HCT116 (cell line): Measurements from ENCODE around the gene SFXN5.

ENCODE experiments used
- CEBPB ChIP-seq: IDR thresholded peaks from 2 replicates; pipeline ENCODE4 v1.6.1; 2012; ENCODE audit warnings: low read depth
- EZH2 ChIP-seq: fragments of 200-600 bp; sonication (generic); IDR thresholded peaks from 2 replicates; pipeline ENCODE4 v1.6.1; 2017; ENCODE audit warnings: antibody characterized with exemption, mixed run types
- EZH2phosphoT487 ChIP-seq: fragments of 200-600 bp; IDR thresholded peaks from 2 replicates; pipeline ENCODE4 v1.6.1; 2018; ENCODE audit warnings: antibody characterized with exemption, borderline replicate concordance
- FOSL1 ChIP-seq: IDR thresholded peaks from 2 replicates; pipeline ENCODE4 v1.6.1; 2012; ENCODE audit warnings: low read depth
- POLR2A ChIP-seq: IDR thresholded peaks from 2 replicates; pipeline ENCODE4 v1.7.0; 2011; ENCODE audit warnings: borderline replicate concordance; ENCODE audit not compliant: insufficient read depth, insufficient read length; ENCODE audit errors: extremely low read depth
- POLR2AphosphoS5 ChIP-seq: IDR thresholded peaks from 2 replicates; pipeline ENCODE4 v1.6.1; 2011; ENCODE audit warnings: mild to moderate bottlenecking, low read depth, low read length, moderate library complexity
- RAD21 ChIP-seq: IDR thresholded peaks from 2 replicates; pipeline ENCODE4 v1.6.1; 2012; ENCODE audit warnings: low read depth, mild to moderate bottlenecking
- SIN3A ChIP-seq: IDR thresholded peaks from 2 replicates; pipeline ENCODE4 v1.6.1; 2012; ENCODE audit warnings: low read depth
- YY1 ChIP-seq: IDR thresholded peaks from 2 replicates; pipeline ENCODE4 v1.6.1; 2011; ENCODE audit warnings: low read length, low read depth, moderate library complexity, mild to moderate bottlenecking; ENCODE audit not compliant: insufficient replicate concordance; ENCODE audit errors: extremely low read depth
- TF ChIP-seq, protein P1 (sequence below), 3 experiments: fragments of 200-600 bp in 1 of 3; sonication (generic) in 1 of 3; IDR thresholded peaks in 2 of 3; conservative IDR thresholded peaks in 1 of 3; 2 replicates each; pipeline ENCODE4 v1.5.1; 2012 to 2017; ENCODE audit warnings: low read depth in 2 of 3, low read length in 2 of 3, antibody characterized with exemption in 1 of 3, borderline replicate concordance in 1 of 3, control low read depth in 1 of 3, mild to moderate bottlenecking in 1 of 3, mixed read lengths in 1 of 3, mixed run types in 1 of 3, moderate library complexity in 1 of 3; ENCODE audit not compliant: insufficient read depth in 1 of 3
- TF ChIP-seq, protein P2 (sequence below): IDR thresholded peaks from 2 replicates; pipeline ENCODE4 v1.6.1; 2012
- TF ChIP-seq, protein P3 (sequence below): IDR thresholded peaks from 2 replicates; pipeline ENCODE4 v1.6.1; 2011; ENCODE audit warnings: mild to moderate bottlenecking, low read length, moderate library complexity; ENCODE audit not compliant: insufficient replicate concordance; ENCODE audit errors: extremely low read depth
- TF ChIP-seq, protein P4 (sequence below): IDR thresholded peaks from 2 replicates; pipeline ENCODE4 v1.6.1; 2012; ENCODE audit warnings: low read depth

DNA sequence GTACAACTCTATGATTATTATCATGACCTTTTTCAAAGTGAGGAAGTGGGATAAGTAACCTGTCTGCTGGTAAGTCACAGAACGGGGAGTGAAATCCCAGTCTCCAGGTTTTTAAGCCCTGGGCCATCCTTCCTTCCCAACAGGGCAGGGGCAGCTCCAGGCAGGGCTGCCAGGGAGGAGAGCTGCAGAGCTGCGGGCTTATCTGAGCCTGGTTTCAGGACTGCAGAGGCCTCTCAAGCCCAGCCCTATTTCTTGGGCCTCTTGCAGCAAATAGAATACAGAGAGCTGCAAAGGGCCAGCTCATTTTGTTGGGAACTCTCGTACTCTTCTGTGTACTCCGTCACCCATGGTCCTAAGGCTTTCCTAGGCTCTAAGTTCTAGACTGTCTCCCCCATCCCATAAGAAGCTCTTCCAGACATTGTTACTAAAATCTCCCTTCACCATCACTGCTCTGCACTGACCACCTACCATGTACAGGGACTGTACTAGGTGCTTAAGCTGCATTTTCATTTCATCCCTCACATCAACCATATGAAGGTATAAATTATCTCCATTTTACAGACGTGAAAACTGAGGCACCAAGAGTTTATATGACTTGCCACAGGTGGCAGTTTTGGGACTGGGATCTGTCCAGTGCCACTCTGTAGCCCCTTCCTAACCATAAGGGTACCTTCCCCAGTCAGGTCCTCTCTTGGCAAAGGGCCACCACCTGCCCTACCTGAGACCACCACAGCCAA lies 38.1 kb upstream of the SFXN5 start:
- TF ChIP-seq, protein P1, sequence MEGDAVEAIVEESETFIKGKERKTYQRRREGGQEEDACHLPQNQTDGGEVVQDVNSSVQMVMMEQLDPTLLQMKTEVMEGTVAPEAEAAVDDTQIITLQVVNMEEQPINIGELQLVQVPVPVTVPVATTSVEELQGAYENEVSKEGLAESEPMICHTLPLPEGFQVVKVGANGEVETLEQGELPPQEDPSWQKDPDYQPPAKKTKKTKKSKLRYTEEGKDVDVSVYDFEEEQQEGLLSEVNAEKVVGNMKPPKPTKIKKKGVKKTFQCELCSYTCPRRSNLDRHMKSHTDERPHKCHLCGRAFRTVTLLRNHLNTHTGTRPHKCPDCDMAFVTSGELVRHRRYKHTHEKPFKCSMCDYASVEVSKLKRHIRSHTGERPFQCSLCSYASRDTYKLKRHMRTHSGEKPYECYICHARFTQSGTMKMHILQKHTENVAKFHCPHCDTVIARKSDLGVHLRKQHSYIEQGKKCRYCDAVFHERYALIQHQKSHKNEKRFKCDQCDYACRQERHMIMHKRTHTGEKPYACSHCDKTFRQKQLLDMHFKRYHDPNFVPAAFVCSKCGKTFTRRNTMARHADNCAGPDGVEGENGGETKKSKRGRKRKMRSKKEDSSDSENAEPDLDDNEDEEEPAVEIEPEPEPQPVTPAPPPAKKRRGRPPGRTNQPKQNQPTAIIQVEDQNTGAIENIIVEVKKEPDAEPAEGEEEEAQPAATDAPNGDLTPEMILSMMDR (IDR thresholded peaks at IDR 0.05 in 2 of 3, conservative IDR thresholded peaks at IDR 0.05 in 1 of 3; ENCODE audit: borderline replicate concordance in 1 of 3, insufficient read depth in 1 of 3, low read depth in 2 of 3, low read length in 2 of 3): no peak
- TF ChIP-seq RAD21: no peak
- TF ChIP-seq POLR2A: no peak
- TF ChIP-seq, protein P2, sequence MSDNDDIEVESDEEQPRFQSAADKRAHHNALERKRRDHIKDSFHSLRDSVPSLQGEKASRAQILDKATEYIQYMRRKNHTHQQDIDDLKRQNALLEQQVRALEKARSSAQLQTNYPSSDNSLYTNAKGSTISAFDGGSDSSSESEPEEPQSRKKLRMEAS: no peak
- no peak for TF ChIP-seq EZH2
- no peak for TF ChIP-seq CEBPB
- TF ChIP-seq, protein P3, sequence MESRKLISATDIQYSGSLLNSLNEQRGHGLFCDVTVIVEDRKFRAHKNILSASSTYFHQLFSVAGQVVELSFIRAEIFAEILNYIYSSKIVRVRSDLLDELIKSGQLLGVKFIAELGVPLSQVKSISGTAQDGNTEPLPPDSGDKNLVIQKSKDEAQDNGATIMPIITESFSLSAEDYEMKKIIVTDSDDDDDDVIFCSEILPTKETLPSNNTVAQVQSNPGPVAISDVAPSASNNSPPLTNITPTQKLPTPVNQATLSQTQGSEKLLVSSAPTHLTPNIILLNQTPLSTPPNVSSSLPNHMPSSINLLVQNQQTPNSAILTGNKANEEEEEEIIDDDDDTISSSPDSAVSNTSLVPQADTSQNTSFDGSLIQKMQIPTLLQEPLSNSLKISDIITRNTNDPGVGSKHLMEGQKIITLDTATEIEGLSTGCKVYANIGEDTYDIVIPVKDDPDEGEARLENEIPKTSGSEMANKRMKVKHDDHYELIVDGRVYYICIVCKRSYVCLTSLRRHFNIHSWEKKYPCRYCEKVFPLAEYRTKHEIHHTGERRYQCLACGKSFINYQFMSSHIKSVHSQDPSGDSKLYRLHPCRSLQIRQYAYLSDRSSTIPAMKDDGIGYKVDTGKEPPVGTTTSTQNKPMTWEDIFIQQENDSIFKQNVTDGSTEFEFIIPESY: no peak
- TF ChIP-seq, protein P4, sequence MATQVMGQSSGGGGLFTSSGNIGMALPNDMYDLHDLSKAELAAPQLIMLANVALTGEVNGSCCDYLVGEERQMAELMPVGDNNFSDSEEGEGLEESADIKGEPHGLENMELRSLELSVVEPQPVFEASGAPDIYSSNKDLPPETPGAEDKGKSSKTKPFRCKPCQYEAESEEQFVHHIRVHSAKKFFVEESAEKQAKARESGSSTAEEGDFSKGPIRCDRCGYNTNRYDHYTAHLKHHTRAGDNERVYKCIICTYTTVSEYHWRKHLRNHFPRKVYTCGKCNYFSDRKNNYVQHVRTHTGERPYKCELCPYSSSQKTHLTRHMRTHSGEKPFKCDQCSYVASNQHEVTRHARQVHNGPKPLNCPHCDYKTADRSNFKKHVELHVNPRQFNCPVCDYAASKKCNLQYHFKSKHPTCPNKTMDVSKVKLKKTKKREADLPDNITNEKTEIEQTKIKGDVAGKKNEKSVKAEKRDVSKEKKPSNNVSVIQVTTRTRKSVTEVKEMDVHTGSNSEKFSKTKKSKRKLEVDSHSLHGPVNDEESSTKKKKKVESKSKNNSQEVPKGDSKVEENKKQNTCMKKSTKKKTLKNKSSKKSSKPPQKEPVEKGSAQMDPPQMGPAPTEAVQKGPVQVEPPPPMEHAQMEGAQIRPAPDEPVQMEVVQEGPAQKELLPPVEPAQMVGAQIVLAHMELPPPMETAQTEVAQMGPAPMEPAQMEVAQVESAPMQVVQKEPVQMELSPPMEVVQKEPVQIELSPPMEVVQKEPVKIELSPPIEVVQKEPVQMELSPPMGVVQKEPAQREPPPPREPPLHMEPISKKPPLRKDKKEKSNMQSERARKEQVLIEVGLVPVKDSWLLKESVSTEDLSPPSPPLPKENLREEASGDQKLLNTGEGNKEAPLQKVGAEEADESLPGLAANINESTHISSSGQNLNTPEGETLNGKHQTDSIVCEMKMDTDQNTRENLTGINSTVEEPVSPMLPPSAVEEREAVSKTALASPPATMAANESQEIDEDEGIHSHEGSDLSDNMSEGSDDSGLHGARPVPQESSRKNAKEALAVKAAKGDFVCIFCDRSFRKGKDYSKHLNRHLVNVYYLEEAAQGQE: no peak
- TF ChIP-seq FOSL1: no peak
- no peak for TF ChIP-seq YY1
- no peak for TF ChIP-seq SIN3A
- no peak for TF ChIP-seq POLR2AphosphoS5
- TF ChIP-seq EZH2phosphoT487: no peak
